Measurements from ENCODE around the gene TSNAX. TPM values are rescaled to one million over a fixed set of nuclear protein-coding genes. Genes with fewer than 3 reads are reported as not detected.

The TSNAX gene
- total RNA-seq, 1 donor from 2014 or later: 34.0 TPM

DNA sequence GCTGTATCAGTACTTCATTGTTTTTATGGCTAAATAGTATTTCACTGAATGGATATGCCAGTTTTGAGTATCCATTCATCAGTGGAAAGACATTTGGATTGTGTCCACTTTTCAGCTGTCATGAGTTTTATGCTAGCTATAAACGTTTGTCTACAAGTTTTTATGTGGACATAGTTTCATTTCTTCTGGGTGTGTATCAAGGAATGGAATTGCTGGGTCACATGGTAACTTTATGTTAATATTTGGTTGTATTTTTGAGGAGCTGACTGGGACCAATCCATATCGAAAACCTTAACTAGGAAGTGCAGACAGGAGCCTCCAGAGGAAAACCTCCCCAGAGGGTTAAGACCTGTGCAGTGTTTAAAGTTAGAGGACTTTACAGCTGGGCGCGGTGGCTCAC, 66.3 kb downstream of the TSNAX start:
- TF ChIP-seq, protein P1, sequence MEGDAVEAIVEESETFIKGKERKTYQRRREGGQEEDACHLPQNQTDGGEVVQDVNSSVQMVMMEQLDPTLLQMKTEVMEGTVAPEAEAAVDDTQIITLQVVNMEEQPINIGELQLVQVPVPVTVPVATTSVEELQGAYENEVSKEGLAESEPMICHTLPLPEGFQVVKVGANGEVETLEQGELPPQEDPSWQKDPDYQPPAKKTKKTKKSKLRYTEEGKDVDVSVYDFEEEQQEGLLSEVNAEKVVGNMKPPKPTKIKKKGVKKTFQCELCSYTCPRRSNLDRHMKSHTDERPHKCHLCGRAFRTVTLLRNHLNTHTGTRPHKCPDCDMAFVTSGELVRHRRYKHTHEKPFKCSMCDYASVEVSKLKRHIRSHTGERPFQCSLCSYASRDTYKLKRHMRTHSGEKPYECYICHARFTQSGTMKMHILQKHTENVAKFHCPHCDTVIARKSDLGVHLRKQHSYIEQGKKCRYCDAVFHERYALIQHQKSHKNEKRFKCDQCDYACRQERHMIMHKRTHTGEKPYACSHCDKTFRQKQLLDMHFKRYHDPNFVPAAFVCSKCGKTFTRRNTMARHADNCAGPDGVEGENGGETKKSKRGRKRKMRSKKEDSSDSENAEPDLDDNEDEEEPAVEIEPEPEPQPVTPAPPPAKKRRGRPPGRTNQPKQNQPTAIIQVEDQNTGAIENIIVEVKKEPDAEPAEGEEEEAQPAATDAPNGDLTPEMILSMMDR (conservative IDR thresholded peaks at IDR 0.05): no peak
- Mint-ChIP-seq H3K4me1 (ENCODE audit: unreplicated experiment) (peaks cover 21% of the 10 kb centered on the region), H3K36me3 (no peaks in the 10 kb centered on the region), H3K9me3 (no peaks in the 10 kb centered on the region), H3K4me3 (no peak overlapping the region), H3K27ac (no peak overlapping the region), H3K27me3 (peaks cover 3% of the 10 kb centered on the region)
- DNase-seq (ENCODE audit: extremely low spot score, unreplicated experiment): no peak

DNA sequence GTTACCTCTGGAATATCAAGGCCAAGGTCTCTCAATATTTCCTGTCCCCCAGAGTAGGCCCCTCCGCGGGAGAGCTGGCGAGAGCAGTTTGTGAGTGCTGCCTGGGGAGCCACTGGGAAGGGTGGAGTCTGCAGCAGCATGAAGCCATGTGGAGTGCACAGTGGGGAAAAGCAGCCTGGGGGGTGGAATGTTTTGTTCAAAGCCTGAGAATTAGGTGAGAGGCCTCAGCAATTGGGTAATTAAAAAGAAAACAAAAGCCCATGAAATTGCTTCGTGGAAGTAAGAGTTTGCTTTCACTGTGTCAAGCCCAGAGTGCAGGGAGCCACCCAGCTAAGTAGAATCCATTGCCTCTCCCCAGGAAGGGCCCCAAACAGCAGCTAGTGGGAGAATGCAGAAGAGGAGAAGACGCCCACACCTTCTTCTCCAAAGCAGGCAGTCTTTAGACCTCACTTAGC, 67.9 kb downstream of the TSNAX start:
- Mint-ChIP-seq H3K27ac (no peak overlapping the region), H3K4me3 (no peak overlapping the region), H3K36me3 (no peaks in the 10 kb centered on the region), H3K4me1 (ENCODE audit: unreplicated experiment) (peaks cover 13% of the 10 kb centered on the region), H3K27me3 (no peaks in the 10 kb centered on the region), H3K9me3 (no peaks in the 10 kb centered on the region)
- TF ChIP-seq, protein P1 (conservative IDR thresholded peaks at IDR 0.05): no peak
- DNase-seq (ENCODE audit: extremely low spot score, unreplicated experiment): no peak

DNA sequence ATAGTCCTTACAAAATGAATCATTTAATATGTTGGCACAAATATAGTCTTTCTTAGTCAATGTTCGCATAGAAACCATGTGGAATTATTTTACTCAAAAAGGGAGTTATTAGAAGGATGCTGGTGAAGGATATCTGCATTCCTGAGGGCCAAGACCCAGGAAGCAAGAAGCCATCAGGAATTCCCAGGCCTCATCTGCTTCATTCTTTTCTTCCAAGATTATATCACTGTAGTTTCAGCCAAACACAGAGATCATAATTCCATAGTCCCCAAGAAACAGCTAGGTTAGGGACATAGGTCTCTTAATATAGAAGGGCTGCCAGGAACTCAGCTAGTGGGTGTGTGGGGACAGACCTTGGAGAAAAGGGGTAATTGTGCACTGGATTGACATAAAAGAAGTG, 69.5 kb downstream of the TSNAX start:
- no peaks in the 10 kb centered on the region for H3K36me3 Mint-ChIP-seq
- peaks cover 13% of the 10 kb centered on the region for H3K4me1 Mint-ChIP-seq (ENCODE audit: unreplicated experiment)
- no peak overlapping the region for H3K27ac Mint-ChIP-seq
- DNase-seq (ENCODE audit: extremely low spot score, unreplicated experiment): no peak
- H3K4me3 Mint-ChIP-seq: no peak overlapping the region
- no peaks in the 10 kb centered on the region for H3K27me3 Mint-ChIP-seq
- TF ChIP-seq, protein P1 (conservative IDR thresholded peaks at IDR 0.05): no peak
- no peaks in the 10 kb centered on the region for H3K9me3 Mint-ChIP-seq

DNA sequence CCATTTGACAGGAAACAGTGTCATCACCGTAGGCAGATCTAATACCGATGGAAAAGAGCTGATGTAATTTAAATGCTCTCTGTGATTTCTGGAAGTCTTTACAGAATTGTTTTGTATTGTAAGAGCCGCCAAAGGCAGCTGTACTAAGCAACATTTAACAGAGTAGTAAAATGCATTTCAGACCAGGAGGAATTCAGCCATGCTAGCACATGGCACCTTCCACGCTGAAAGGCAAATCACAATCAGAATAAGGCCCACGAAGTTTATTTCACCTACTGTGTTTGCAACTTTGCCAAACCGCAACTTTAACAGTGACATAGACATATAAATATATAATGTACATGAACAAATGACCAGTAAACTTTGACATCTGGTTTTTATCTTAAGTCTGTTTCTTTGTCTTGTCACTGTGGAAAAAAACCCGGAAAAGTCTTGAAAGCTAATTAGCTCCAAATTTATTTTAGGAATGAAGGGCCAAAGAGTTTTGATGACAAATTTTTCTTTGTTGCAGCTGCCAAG, 72.0 kb downstream of the TSNAX start:
- Mint-ChIP-seq H3K27me3 (peaks cover 7% of the 10 kb centered on the region), H3K4me1 (ENCODE audit: unreplicated experiment) (peaks cover 20% of the 10 kb centered on the region), H3K36me3 (no peaks in the 10 kb centered on the region), H3K4me3 (no peak overlapping the region), H3K9me3 (no peaks in the 10 kb centered on the region), H3K27ac (no peak overlapping the region)
- TF ChIP-seq, protein P1 (conservative IDR thresholded peaks at IDR 0.05): no peak
- DNase-seq (ENCODE audit: extremely low spot score, unreplicated experiment): no peak

DNA sequence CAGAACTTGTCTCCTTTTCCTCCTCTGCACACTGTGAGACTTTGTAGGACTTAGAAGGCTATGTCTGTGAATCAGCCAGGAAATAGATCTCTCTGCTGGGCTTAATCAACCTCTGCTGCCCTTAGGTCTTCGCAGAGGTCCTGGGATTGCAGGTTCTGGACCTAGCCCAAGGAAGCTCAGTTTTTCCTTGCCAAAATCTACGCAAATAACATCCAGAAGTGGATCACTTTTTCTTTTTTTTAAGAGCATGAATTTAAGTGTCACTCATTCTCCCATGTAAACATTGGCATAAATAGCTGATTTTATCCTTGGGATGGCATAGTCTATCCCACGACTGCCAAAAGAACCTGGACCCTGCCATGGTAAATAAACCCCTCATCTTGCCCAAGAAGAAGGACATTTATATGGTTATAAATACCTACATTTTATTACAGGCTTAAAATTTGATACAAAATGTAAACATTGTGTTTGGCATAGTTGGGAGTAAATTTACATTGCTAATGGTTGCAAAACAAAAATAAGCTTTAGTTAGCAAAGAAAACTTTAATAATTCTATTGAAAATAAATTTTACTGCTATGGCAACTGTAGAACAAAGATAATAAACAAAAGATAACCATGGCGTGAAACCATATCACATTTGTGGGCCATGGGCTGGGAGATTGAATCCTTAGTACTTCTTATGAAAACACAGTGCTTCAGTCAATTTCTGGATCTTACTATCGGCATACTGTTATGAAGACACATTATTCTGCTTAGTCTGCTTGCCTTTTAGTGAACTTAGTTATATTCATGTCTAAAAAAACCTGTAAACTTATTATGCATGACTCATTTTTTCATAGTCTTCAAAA, 73.6 kb downstream of the TSNAX start:
- peaks cover 9% of the 10 kb centered on the region for H3K4me1 Mint-ChIP-seq (ENCODE audit: unreplicated experiment)
- no peak overlapping the region for H3K4me3 Mint-ChIP-seq
- TF ChIP-seq, protein P1 (conservative IDR thresholded peaks at IDR 0.05): no peak

More for the DNA sequence above, 73.6 kb downstream of the TSNAX start:
- Mint-ChIP-seq H3K9me3 (no peaks in the 10 kb centered on the region), H3K36me3 (no peaks in the 10 kb centered on the region), H3K27ac (no peak overlapping the region), H3K27me3 (peaks cover 9% of the 10 kb centered on the region)
- no peak for DNase-seq (ENCODE audit: extremely low spot score, unreplicated experiment)
